H9 (cell line): ENCODE results near the gene FCRL5. TPM values are rescaled to one million over a fixed set of nuclear protein-coding genes. Genes with fewer than 3 reads are reported as not detected.

ENCODE experiments used
- DNase-seq: peaks from one replicate; pipeline ENCODE4 v3.0.0-alpha.2; 2017
- H2AFZ ChIP-seq: one replicate; pipeline ENCODE4 v1.6.1; 2013; ENCODE audit warnings: mild to moderate bottlenecking, low read length, control low read depth, moderate library complexity
- H2AK5ac ChIP-seq: 2 replicates; pipeline ENCODE4 v1.6.1; 2013; ENCODE audit warnings: low read length, control low read depth, mixed read lengths; ENCODE audit not compliant: insufficient read length
- H2BK120ac ChIP-seq: one replicate; pipeline ENCODE4 v1.6.1; 2013; ENCODE audit warnings: low read depth, mild to moderate bottlenecking, low read length, control low read depth, inconsistent platforms; ENCODE audit not compliant: poor library complexity, severe bottlenecking
- H2BK12ac ChIP-seq: 2 replicates; pipeline ENCODE4 v1.6.1; 2013; ENCODE audit warnings: low read length, control low read depth, mixed read lengths, low read depth; ENCODE audit not compliant: insufficient read length
- H2BK15ac ChIP-seq: 2 replicates; pipeline ENCODE4 v1.6.1; 2013; ENCODE audit warnings: low read depth, low read length, control low read depth
- H2BK20ac ChIP-seq: one replicate; pipeline ENCODE4 v1.6.1; 2013; ENCODE audit warnings: low read depth, mild to moderate bottlenecking, low read length, control low read depth, inconsistent platforms; ENCODE audit not compliant: poor library complexity, severe bottlenecking
- H2BK5ac ChIP-seq: 2 replicates; pipeline ENCODE4 v1.6.1; 2013; ENCODE audit warnings: low read length, control low read depth, mixed read lengths; ENCODE audit not compliant: insufficient read length
- H3K14ac ChIP-seq: 2 replicates; pipeline ENCODE4 v1.6.1; 2013; ENCODE audit warnings: low read length, control low read depth; ENCODE audit not compliant: insufficient read depth
- H3K18ac ChIP-seq: 2 replicates; pipeline ENCODE4 v1.6.1; 2013; ENCODE audit warnings: low read depth, mild to moderate bottlenecking, mixed read lengths, low read length, control low read depth; ENCODE audit not compliant: insufficient read length
- H3K23ac ChIP-seq: 2 replicates; pipeline ENCODE4 v1.6.1; 2013; ENCODE audit warnings: low read length, control low read depth, mixed read lengths, low read depth; ENCODE audit not compliant: insufficient read length
- H3K23me2 ChIP-seq: 2 replicates; pipeline ENCODE4 v1.6.1; 2013; ENCODE audit warnings: low read depth, mild to moderate bottlenecking, mixed read lengths, low read length, control low read depth; ENCODE audit not compliant: insufficient read length, poor library complexity, severe bottlenecking
- H3K27ac ChIP-seq: 2 replicates; pipeline ENCODE4 v1.5.1; 2013; ENCODE audit warnings: low read length, control low read depth, mixed read lengths, low read depth; ENCODE audit not compliant: insufficient read length
- H3K27me3 ChIP-seq: 2 replicates; pipeline ENCODE4 v1.6.1; 2013; ENCODE audit warnings: low read length, control low read depth, inconsistent platforms; ENCODE audit not compliant: insufficient read depth
- H3K4ac ChIP-seq: 2 replicates; pipeline ENCODE4 v1.6.1; 2013; ENCODE audit warnings: low read depth, mild to moderate bottlenecking, control low read depth, inconsistent platforms, low read length, moderate library complexity
- H3K4me1 ChIP-seq: 2 replicates; pipeline ENCODE4 v1.6.1; 2013; ENCODE audit warnings: low read length, control low read depth, inconsistent platforms; ENCODE audit not compliant: insufficient read depth
- H3K4me2 ChIP-seq: 2 replicates; pipeline ENCODE4 v1.6.1; 2013; ENCODE audit warnings: low read length, control low read depth, mixed read lengths; ENCODE audit not compliant: insufficient read length, insufficient read depth
- H3K56ac ChIP-seq: 2 replicates; pipeline ENCODE4 v1.6.1; 2013; ENCODE audit warnings: low read depth, mild to moderate bottlenecking, mixed read lengths, low read length, control low read depth; ENCODE audit not compliant: insufficient read length
- H3K79me1 ChIP-seq: 2 replicates; pipeline ENCODE4 v1.6.1; 2013; ENCODE audit warnings: low read depth, mild to moderate bottlenecking, moderate library complexity, low read length, control low read depth, inconsistent platforms; ENCODE audit not compliant: insufficient read depth, poor library complexity, severe bottlenecking
- H3K79me2 ChIP-seq: 2 replicates; pipeline ENCODE4 v1.6.1; 2013; ENCODE audit warnings: low read length, control low read depth, inconsistent platforms; ENCODE audit not compliant: insufficient read depth
- H3K9ac ChIP-seq: 2 replicates; pipeline ENCODE4 v1.6.1; 2013; ENCODE audit warnings: low read length, control low read depth, mixed read lengths; ENCODE audit not compliant: insufficient read length; ENCODE audit errors: extremely low read depth
- H3K9me3 ChIP-seq: one replicate; pipeline ENCODE4 v1.6.1; 2013; ENCODE audit warnings: low read depth, low read length, inconsistent platforms; ENCODE audit not compliant: control insufficient read depth
- H3T11ph ChIP-seq: one replicate; pipeline ENCODE4 v1.6.1; 2013; ENCODE audit warnings: mild to moderate bottlenecking, low read length, control low read depth, inconsistent platforms
- H4K20me1 ChIP-seq: one replicate; pipeline ENCODE4 v1.6.1; 2013; ENCODE audit not compliant: control insufficient read depth, insufficient read length, insufficient read depth
- H4K5ac ChIP-seq: 2 replicates; pipeline ENCODE4 v1.6.1; 2013; ENCODE audit warnings: low read depth, mild to moderate bottlenecking, mixed read lengths, low read length, control low read depth; ENCODE audit not compliant: insufficient read length
- H4K8ac ChIP-seq: replicated peaks from 2 replicates; pipeline ENCODE4 v1.6.1; 2013; ENCODE audit warnings: low read length, control low read depth, mixed read lengths, low read depth; ENCODE audit not compliant: insufficient read length
- H4K91ac ChIP-seq: 2 replicates; pipeline ENCODE4 v1.6.1; 2013; ENCODE audit warnings: low read depth, mild to moderate bottlenecking, moderate library complexity, mixed read lengths, low read length, control low read depth; ENCODE audit not compliant: insufficient read length
- H3K27ac Mint-ChIP-seq, 3 experiments: 2 replicates in 2 of 3; 3 replicates in 1 of 3; pipeline ENCODE4 v1.8.0; 2020 to 2021; ENCODE audit warnings: mixed read lengths in 3 of 3, mild to moderate bottlenecking in 1 of 3, moderate library complexity in 1 of 3
- H3K27me3 Mint-ChIP-seq: 2 replicates; pipeline ENCODE4 v1.8.0; 2021; ENCODE audit warnings: low read depth, mild to moderate bottlenecking, moderate library complexity, mixed read lengths
- H3K36me3 Mint-ChIP-seq, 3 experiments: 2 replicates in 2 of 3; 3 replicates in 1 of 3; pipeline ENCODE4 v1.8.0; 2020 to 2021; ENCODE audit warnings: low read depth in 3 of 3, mixed read lengths in 3 of 3; ENCODE audit not compliant: insufficient read depth in 1 of 3
- H3K4me1 Mint-ChIP-seq, 2 experiments: 2 replicates each; pipeline ENCODE4 v1.8.0; 2020; ENCODE audit warnings: mixed read lengths in 2 of 2
- H3K4me3 Mint-ChIP-seq, 2 experiments: 2 replicates in 1 of 2; 3 replicates in 1 of 2; pipeline ENCODE4 v1.8.0; 2020 to 2021; ENCODE audit warnings: mild to moderate bottlenecking in 2 of 2, mixed read lengths in 2 of 2, moderate library complexity in 1 of 2
- H3K9me3 Mint-ChIP-seq, 2 experiments: 2 replicates in 1 of 2; 3 replicates in 1 of 2; pipeline ENCODE4 v1.8.0; 2020; ENCODE audit warnings: mild to moderate bottlenecking in 2 of 2, mixed read lengths in 2 of 2, moderate library complexity in 1 of 2
- total RNA-seq: library from RNA; stranded (reverse); gene quantifications from 2 replicates; pipeline ENCODE4 v1.2.1, GENCODE V29; 2021
- TF ChIP-seq, protein P1 (sequence below): fragments of 200-600 bp; sonication (generic); conservative IDR thresholded peaks from 3 replicates; pipeline ENCODE4 v1.8.0; 2021; ENCODE audit warnings: antibody characterized with exemption, mild to moderate bottlenecking

Gene FCRL5
- total RNA-seq, 1 experiment from 2014 or later: 0.98 TPM

DNA sequence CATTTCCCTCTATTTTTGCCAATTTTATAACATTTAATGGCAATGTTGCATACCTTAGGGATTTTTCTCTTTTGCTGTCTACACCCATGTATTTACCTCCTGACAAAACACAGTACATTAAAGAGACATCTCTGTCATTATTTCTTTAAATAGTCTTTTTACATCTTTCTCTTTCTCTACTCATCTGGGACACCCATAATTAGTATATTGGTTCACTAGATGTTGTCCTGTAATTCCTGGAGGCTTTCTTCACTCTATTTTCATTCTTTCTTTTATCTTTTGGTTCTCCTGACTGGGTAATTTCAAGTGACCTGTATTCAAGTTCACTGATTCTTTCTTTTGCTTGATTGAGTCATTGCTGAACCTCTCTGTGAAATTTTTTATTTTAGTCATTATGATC, 74.3 kb downstream of the FCRL5 start:
- H2BK12ac ChIP-seq: no peak overlapping the region
- no peaks in the 10 kb centered on the region; the same call in 1 of the 2 replicates for H3K27me3 Mint-ChIP-seq
- H2BK120ac ChIP-seq: no peak overlapping the region
- no peak overlapping the region for H3K23ac ChIP-seq
- no peak overlapping the region for H3K27ac Mint-ChIP-seq
- H3K79me2 ChIP-seq: no peaks in the 10 kb centered on the region
- H3K56ac ChIP-seq: no peak overlapping the region
- no peaks in the 10 kb centered on the region for H3K79me1 ChIP-seq
- no peaks in the 10 kb centered on the region for H3K23me2 ChIP-seq
- H3K14ac ChIP-seq: no peak overlapping the region
- H2BK5ac ChIP-seq: no peak overlapping the region
- no peak overlapping the region for H2BK20ac ChIP-seq
- H4K5ac ChIP-seq: no peak overlapping the region
- H3K4me2 ChIP-seq: no peak overlapping the region
- H3T11ph ChIP-seq: no peak overlapping the region
- no peak overlapping the region for H3K4me3 Mint-ChIP-seq
- no peak for DNase-seq
- H3K36me3 Mint-ChIP-seq: peaks cover 0 to 28% (median 7%) of the 10 kb centered on the region in 3 experiments; a peak in 6 of 7 replicates
- no peak overlapping the region for H3K18ac ChIP-seq
- no peaks in the 10 kb centered on the region for H3K4me1 ChIP-seq
- no peak overlapping the region for H4K91ac ChIP-seq
- no peak overlapping the region for H2AK5ac ChIP-seq
- peaks cover 26 to 35% of the 10 kb centered on the region in 2 experiments for H3K9me3 Mint-ChIP-seq
- peaks cover 6 to 8% of the 10 kb centered on the region in 2 experiments for H3K4me1 Mint-ChIP-seq
- H3K27me3 ChIP-seq: no peaks in the 10 kb centered on the region
- H3K27ac ChIP-seq: no peak overlapping the region
- TF ChIP-seq, protein P1, sequence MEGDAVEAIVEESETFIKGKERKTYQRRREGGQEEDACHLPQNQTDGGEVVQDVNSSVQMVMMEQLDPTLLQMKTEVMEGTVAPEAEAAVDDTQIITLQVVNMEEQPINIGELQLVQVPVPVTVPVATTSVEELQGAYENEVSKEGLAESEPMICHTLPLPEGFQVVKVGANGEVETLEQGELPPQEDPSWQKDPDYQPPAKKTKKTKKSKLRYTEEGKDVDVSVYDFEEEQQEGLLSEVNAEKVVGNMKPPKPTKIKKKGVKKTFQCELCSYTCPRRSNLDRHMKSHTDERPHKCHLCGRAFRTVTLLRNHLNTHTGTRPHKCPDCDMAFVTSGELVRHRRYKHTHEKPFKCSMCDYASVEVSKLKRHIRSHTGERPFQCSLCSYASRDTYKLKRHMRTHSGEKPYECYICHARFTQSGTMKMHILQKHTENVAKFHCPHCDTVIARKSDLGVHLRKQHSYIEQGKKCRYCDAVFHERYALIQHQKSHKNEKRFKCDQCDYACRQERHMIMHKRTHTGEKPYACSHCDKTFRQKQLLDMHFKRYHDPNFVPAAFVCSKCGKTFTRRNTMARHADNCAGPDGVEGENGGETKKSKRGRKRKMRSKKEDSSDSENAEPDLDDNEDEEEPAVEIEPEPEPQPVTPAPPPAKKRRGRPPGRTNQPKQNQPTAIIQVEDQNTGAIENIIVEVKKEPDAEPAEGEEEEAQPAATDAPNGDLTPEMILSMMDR: no peak
- no peaks in the 10 kb centered on the region for H3K9me3 ChIP-seq
- no peak overlapping the region for H3K4ac ChIP-seq
- no peak overlapping the region for H2BK15ac ChIP-seq
- no peaks in the 10 kb centered on the region for H4K20me1 ChIP-seq
- no peak overlapping the region for H4K8ac ChIP-seq
- no peak overlapping the region for H2AFZ ChIP-seq
- no peak overlapping the region for H3K9ac ChIP-seq
